Spleen (tissue), 7 donors: ENCODE measurements around the gene CASP14.

Experiments used
- CTCF ChIP-seq, 11 experiments: fragments of 200-600 bp in 7 of 11; fragments of 450-650 bp in 4 of 11; sonication (generic) in 4 of 11; IDR thresholded peaks in 8 of 11; conservative IDR thresholded peaks in 3 of 11; 1 replicate in 7 of 11; 2 replicates in 4 of 11; pipeline versions ENCODE4 v1.4.0 to v1.8.0; 2016 to 2021; ENCODE audit warnings: antibody characterized with exemption in 11 of 11, inconsistent platforms in 4 of 11, mild to moderate bottlenecking in 1 of 11
- POLR2A ChIP-seq, 3 donors: fragments of 450-650 bp; IDR thresholded peaks; one replicate each; pipeline ENCODE4 v1.5.1; 2017; ENCODE audit warnings: antibody characterized with exemption in 3 of 3, mild to moderate bottlenecking in 1 of 3
- POLR2AphosphoS5 ChIP-seq, 3 donors: sonication (generic); formaldehyde crosslinking; IDR thresholded peaks; one replicate each; pipeline ENCODE4 v1.5.1; 2017; ENCODE audit warnings: antibody characterized with exemption in 3 of 3
- donor health status: DM: no; HTN: no; CAD: no; lungs with moderate emphysema.
- donor health status: DM: no; HTN: no; CAD: no.
- donor health status: DM: no; HTN: no; CAD: no.

DNA sequence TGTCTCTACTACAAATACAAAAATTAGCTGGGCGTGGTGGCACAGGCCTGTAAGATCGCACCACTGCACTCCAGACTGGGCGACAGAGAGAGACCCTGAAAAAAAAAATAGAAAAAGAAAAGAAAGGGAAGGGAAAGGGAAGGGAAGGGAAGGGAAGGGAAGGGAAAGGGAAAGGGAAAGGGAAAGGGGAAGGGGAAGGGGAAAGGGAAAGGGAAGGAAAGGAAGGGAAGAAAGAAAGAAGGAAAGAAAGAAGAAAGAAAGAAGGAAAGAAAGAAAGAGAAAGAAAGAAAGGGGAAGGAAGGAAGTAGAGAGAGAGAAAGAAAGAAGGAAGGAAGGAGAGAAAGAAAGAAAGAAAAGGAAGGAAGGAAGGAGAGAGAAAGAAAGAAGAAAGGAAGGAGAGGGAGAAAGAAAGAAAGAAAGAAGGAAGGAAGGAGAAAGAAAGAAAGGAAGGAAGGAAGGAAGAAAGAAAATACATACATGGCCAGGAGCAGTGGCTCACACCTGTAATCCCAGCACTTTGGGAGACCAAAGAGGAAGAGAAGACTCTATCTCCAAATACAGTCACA lies 49.8 kb downstream of the CASP14 start:
- no peak for TF ChIP-seq CTCF (IDR thresholded peaks at IDR 0.05 in 8 of 11, conservative IDR thresholded peaks at IDR 0.05 in 3 of 11)
- TF ChIP-seq POLR2AphosphoS5 (IDR thresholded peaks at IDR 0.05): no peak
- no peak for TF ChIP-seq POLR2A (IDR thresholded peaks at IDR 0.05)
